K562 (cell line): ENCODE measurements around the gene TMEM252. TPM values are rescaled to one million over a fixed set of nuclear protein-coding genes. Genes with fewer than 3 reads are reported as not detected.

ENCODE experiments used
- HES1 ChIP-seq: fragments of 450-650 bp; IDR thresholded peaks from 2 replicates; pipeline ENCODE4 v1.6.1; 2016; ENCODE audit warnings: low read depth, mild to moderate bottlenecking, moderate library complexity
- HLTF ChIP-seq: fragments of 450-650 bp; IDR thresholded peaks from 2 replicates; pipeline ENCODE4 v1.6.1; 2016
- MAFK ChIP-seq: IDR thresholded peaks from 2 replicates; pipeline ENCODE4 v1.6.1; 2011; ENCODE audit warnings: low read length, improper control_type of control experiment
- NCOR1 ChIP-seq: fragments of 450-650 bp; IDR thresholded peaks from 2 replicates; pipeline ENCODE4 v1.6.1; 2016; ENCODE audit warnings: mild to moderate bottlenecking, moderate library complexity
- PHF21A ChIP-seq: fragments of 450-650 bp; IDR thresholded peaks from 2 replicates; pipeline ENCODE4 v1.6.1; 2017; ENCODE audit warnings: low read depth, borderline replicate concordance
- POLR2G ChIP-seq: fragments of 200-400 bp; formaldehyde crosslinking; IDR thresholded peaks from 2 replicates; pipeline ENCODE4 v1.6.1; 2017; ENCODE audit warnings: low read depth, mild to moderate bottlenecking, antibody characterized with exemption, low read length, moderate library complexity
- REST ChIP-seq, 2 experiments: fragments of 450-650 bp; formaldehyde crosslinking in 1 of 2; IDR thresholded peaks; 2 replicates each; pipeline versions ENCODE4 v1.4.0 to v1.6.1; 2014 to 2020; ENCODE audit warnings: mild to moderate bottlenecking in 2 of 2, borderline replicate concordance in 1 of 2, low read depth in 1 of 2
- ZNF124 ChIP-seq: sonication (generic); formaldehyde crosslinking; IDR thresholded peaks from 2 replicates; pipeline ENCODE4 v1.8.1; 2022; ENCODE audit warnings: missing genetic modification reagents
- ZNF197 ChIP-seq: fragments of 200-800 bp; sonication (Bioruptor generic); IDR thresholded peaks from 2 replicates; pipeline ENCODE4 v1.6.1; 2016; ENCODE audit warnings: low read depth, missing genetic modification characterization, missing compliant biosample characterization
- polyA plus RNA-seq, 8 experiments: library from polyadenylated mRNA; depleted of rRNA in 4 of 8; stranded (reverse) in 5 of 8; unstranded in 3 of 8; fragments of >200 nt; fragmentation: Nextera tagmentation in 2 of 8; fragmentation: Illumina TruSeq in 1 of 8; extraction: Ambion mirVana in 2 of 8; extraction: Trizol in 1 of 8; gene quantifications; 2 replicates each; pipeline versions ENCODE4 v1.2.1 to v1.2.3, GENCODE V29; 2011 to 2014; ENCODE audit warnings: inconsistent platforms in 1 of 8, missing spikeins in 1 of 8
- total RNA-seq, 7 experiments: library from RNA; depleted of rRNA in 6 of 7; stranded (reverse); fragments of >200 nt in 6 of 7; fragmentation: Illumina TruSeq in 2 of 7; extraction: Trizol in 2 of 7; gene quantifications; 2 replicates each; pipeline versions ENCODE4 v1.2.1 to v1.2.3, GENCODE V29; 2011 to 2021; ENCODE audit warnings: low replicate concordance in 1 of 7

TMEM252 gene
- total and polyA plus RNA-seq, 9 of the 15 experiments (the other 6 are each of a cell fraction or from before 2014, with no cell fraction given), result not detected

- TF ChIP-seq PHF21A, result no peak
- TF ChIP-seq ZNF197 (CRISPR knock-in tag), result no peak
- TF ChIP-seq POLR2G, result no peak
- TF ChIP-seq NCOR1, result no peak
- TF ChIP-seq REST (IDR thresholded peaks at IDR 0.05; ENCODE audit: borderline replicate concordance), result no peak
- TF ChIP-seq REST (CRISPR knock-in tag; IDR thresholded peaks at IDR 0.05; ENCODE audit: low read depth), result no peak
- no peak for TF ChIP-seq ZNF124 (CRISPR knock-in tag)
- no peak for TF ChIP-seq MAFK
- TF ChIP-seq HLTF, result no peak
- no peak for TF ChIP-seq HES1
Measured at GRCh38 chr9:68509689-68510088, 31.0 kb downstream of the TMEM252 start (continued).
